H1 (cell line): ENCODE measurements around the gene COPZ1. TPM values are rescaled to one million over a fixed set of nuclear protein-coding genes. Genes with fewer than 3 reads are reported as not detected.

Experiments used
- ATF3 ChIP-seq: IDR thresholded peaks from 2 replicates; pipeline ENCODE4 v1.6.1; 2011; ENCODE audit warnings: low read depth, mild to moderate bottlenecking, low read length; ENCODE audit not compliant: insufficient read depth
- CEBPB ChIP-seq: IDR thresholded peaks from 2 replicates; pipeline ENCODE4 v1.6.1; 2012; ENCODE audit warnings: low read depth, low read length
- CTBP2 ChIP-seq: IDR thresholded peaks from 2 replicates; pipeline ENCODE4 v1.7.0; 2011; ENCODE audit warnings: borderline replicate concordance, mild to moderate bottlenecking, moderate library complexity, mixed read lengths, low read length; ENCODE audit not compliant: insufficient read depth, insufficient read length
- GABPA ChIP-seq: IDR thresholded peaks from 2 replicates; pipeline ENCODE4 v1.6.1; 2011; ENCODE audit warnings: mild to moderate bottlenecking, low read length, moderate library complexity, borderline replicate concordance; ENCODE audit not compliant: insufficient read depth
- HDAC2 ChIP-seq, 2 experiments: fragments of 300-600 bp in 1 of 2; sonication (generic) in 1 of 2; IDR thresholded peaks; 2 replicates each; pipeline ENCODE4 v1.6.1; 2011 to 2012; ENCODE audit warnings: low read depth in 2 of 2, low read length in 2 of 2, mild to moderate bottlenecking in 2 of 2, moderate library complexity in 2 of 2, borderline replicate concordance in 1 of 2, inconsistent platforms in 1 of 2
- JUND ChIP-seq: IDR thresholded peaks from 2 replicates; pipeline ENCODE4 v1.6.1; 2011; ENCODE audit warnings: mild to moderate bottlenecking, improper control_type of control experiment, low read length
- KDM1A ChIP-seq: fragments of 200-600, 300-600 bp; sonication (generic); IDR thresholded peaks from 2 replicates; pipeline ENCODE4 v1.7.1; 2016; ENCODE audit warnings: mild to moderate bottlenecking, low read length, borderline replicate concordance
- SAP30 ChIP-seq: fragments of 300-600 bp; sonication (generic); IDR thresholded peaks from 2 replicates; pipeline ENCODE4 v1.7.1; 2012; ENCODE audit warnings: low read length, moderate library complexity, mild to moderate bottlenecking, inconsistent platforms; ENCODE audit not compliant: insufficient read depth, insufficient replicate concordance
- TAF7 ChIP-seq: optimal IDR thresholded peaks from 2 replicates; pipeline ENCODE3; 2011; ENCODE audit warnings: low read depth, mild to moderate bottlenecking, inconsistent platforms, low read length, moderate library complexity, borderline replicate concordance
- TBP ChIP-seq: IDR thresholded peaks from 2 replicates; pipeline ENCODE4 v1.6.1; 2011; ENCODE audit warnings: low read depth, low read length, improper control_type of control experiment
- ZNF274 ChIP-seq: IDR thresholded peaks from 2 replicates; pipeline ENCODE4 v1.7.0; 2012; ENCODE audit warnings: low read length, borderline replicate concordance; ENCODE audit errors: extremely low read depth
- polyA plus RNA-seq, 7 experiments: library from polyadenylated mRNA; depleted of rRNA in 3 of 7; stranded (reverse) in 5 of 7; unstranded in 2 of 7; fragments of >200 nt in 5 of 7; fragments of 200-250 nt in 2 of 7; gene quantifications; 1 replicate in 5 of 7; 2 replicates in 1 of 7; 4 replicates in 1 of 7; pipeline versions ENCODE4 v1.2.1 to v1.2.3, GENCODE V29; 2011 to 2013; ENCODE audit warnings: missing spikeins in 2 of 7, mixed read lengths in 2 of 7
- total RNA-seq: library from RNA; stranded (reverse); fragmentation: NEBNext Ultra II Directional; extraction: Animal tissue kit (Norgen Biotek cat#: 25700); gene quantifications from 2 replicates; pipeline ENCODE4 v1.2.1, GENCODE V29; 2021

The COPZ1 gene
- total and polyA plus RNA-seq, 2 of the 8 experiments (the other 6 are each of a cell fraction or from before 2014, with no cell fraction given), result 103 to 133 TPM

GRCh38 chr12:54390668-54391551 is 66.0 kb downstream of the COPZ1 start (continued):
- no peak for TF ChIP-seq GABPA
- TF ChIP-seq TAF7, result no peak
- no peak for TF ChIP-seq SAP30
- no peak for TF ChIP-seq HDAC2 (IDR thresholded peaks at IDR 0.05; ENCODE audit: borderline replicate concordance in 1 of 2, low read depth in 2 of 2, low read length in 2 of 2)
- no peak for TF ChIP-seq CEBPB
- no peak for TF ChIP-seq TBP
- TF ChIP-seq JUND, result no peak
- no peak for TF ChIP-seq ATF3
- no peak for TF ChIP-seq CTBP2
- 0 out of 2 replicates have a peak, but pooled peaks have one; percentile 46 for TF ChIP-seq KDM1A
- TF ChIP-seq ZNF274, result no peak
